ENCODE data around the gene SULF2.

Gene SULF2

DNA sequence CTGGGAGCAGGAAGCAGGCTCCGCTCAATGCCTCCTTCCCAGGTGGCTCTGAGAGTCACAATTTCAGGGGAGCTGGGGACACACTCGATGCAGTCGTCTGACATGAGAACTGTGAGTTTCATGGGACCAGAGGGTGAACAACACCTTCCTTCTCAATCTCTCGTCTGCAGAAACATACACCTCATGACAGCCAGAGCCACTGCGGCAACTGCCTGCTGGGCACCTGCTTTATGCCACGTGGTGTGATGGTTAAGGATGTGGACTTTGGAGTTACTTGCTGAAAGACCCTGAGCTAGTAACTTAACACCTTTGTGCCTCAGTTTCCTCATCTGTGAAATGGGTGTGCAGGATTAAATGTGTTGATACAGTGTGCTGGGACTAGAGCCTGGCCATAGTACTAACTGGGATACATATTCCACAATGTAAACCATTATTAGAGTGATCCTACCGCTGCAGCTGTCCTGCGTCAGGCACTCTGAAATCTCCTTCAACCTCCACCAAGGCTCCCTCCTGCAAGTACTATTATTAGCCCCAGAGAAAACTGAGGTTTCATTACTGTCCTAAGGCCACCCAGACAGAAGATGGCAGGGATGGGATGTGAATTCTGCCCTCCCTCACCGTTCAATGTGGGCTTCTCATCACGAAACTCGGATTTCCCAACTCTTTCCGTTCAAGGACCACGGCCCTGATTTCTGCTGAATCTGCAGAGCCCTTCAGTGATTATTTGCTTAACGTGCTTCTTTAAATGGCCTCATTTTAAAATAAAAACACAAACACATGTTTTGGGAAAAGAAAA is 24.4 kb downstream of the SULF2 start:
- DNase-seq, result no peak

DNA sequence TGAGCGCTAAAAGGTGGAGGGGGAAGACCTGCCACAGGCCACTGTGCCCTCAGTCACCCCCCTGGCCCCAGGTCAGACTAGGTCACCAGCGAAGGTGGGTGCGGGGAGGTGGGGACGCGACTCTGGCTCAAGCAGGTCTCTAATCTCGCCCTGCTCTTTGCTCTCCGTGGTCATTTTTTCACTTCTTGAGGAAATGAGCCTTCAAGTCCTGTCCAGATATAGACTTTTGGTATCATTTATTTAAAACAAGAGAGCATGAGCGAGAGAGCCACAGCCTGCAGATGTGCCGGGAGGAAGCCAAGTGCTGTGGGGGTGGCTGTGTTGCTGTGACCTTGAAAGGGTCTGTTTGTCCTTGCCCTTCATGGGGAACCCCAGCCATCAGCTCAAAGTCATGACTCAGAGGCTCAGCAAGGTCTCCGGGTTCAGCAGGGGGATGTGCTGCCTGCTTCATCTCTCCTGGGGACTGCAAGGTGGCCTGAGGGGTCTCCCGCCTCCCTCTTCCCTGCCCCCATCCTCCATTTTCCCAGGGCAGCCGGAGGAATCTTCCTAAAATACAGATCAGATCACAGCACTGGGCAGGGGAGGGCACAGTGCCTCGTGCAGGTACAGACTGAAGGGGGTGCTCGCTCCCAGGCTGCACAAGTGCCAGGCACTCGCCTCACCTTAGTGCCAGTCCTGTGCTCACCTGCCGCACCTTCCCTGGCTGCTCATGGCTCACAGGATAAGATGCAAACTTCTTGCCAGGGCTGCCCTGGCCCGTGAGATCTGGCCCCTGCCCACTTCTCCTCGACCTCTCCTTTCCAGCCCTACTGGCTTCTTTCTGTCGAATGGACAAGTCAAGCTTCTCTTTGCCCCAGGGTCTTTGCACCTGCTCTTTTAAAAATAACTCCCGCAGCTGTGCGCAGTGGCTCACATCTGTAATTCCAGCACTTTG is 26.5 kb downstream of the SULF2 start:
- DNase-seq, result no peak

DNA sequence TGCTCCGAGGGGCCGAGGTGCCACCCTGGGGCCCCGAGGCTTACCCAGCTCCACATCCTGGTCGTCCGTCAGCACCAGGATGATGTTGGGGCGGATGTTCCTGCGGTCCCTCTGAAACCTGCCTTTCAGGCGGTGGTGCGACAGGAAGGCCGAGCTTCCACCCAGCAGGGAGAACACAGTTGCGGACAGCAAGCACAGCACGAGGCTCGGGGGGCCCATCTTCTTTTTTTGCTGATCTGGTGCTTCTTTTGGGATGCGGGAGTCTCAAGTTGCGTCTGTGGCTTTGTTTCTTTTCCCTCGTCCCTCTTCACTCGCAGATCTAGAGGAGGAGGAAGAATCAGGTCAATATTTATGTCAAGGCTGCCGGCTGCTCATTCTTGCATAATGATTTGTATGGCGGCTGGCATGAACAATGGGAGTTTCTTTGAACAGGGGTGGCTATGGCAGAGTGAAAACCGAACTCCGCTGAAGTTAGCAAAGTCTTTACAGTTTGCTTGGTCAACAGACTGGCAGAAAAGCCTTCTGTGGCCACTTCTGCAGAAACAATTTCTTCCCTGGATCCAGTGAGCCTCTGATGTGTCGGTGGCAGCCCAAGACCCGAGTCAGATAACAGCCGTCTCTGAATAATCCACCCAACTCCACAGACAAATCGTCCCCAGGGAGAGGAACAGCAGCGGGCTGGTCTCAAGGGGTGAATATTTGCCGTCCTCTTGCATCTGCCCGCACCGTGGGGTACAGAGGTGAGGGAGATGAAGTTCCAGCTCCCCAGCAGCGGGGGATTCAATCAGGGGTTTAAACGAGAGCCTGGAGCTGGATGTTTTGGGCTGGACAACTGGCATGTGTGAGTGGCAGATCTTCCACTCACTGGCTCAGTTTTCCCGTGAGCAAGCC is 27.9 kb downstream of the SULF2 start:
- DNase-seq, result no peak

- no peak for DNase-seq
These were observed 30.2 kb downstream of the SULF2 start for GRCh38 chr20:47754946-47755652.

DNA sequence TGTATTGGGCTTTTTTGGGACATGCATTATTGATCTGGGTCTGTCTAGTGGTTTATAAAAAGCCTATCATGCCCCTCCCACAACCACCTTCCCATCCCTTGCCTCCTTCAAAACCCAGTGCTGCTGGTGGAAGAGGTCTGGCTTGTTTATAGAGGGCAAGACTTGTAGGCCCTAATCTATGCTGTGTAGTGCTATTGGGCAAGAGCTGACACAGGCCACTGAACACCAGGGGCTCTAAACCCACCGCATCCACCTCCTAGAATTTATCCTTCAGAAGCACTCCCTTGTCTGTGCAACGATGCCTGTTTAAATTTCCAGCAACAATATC is 30.9 kb downstream of the SULF2 start:
- no peak for DNase-seq

- no peak for DNase-seq
These were observed 31.5 kb downstream of the SULF2 start for GRCh38 chr20:47753576-47754387.

GRCh38 chr20:47751449-47751848 is 33.8 kb downstream of the SULF2 start:
- no peak for DNase-seq

DNA sequence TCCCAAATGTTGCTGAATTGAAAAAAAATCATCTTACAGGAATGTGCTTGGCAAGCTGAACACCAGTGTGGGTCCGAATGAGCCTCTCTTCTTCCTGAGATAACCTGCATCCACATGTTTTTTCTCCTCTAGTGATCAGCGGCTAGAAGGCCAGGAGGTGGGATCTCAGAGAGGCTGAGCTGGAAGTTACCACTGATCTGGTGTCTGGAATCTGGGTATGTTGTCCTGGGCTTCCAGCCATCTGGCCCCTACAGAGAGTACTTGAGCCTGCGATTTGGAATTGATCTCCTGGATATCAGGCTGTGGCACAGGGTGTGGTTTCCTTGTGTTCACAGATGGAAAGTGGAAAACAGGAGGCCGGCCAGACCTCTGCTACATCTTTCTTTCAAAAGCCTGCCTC is 35.9 kb downstream of the SULF2 start:
- DNase-seq, result no peak

- DNase-seq, result peak; percentile 17
These were observed 36.5 kb downstream of the SULF2 start for GRCh38 chr20:47748823-47749222.

DNA sequence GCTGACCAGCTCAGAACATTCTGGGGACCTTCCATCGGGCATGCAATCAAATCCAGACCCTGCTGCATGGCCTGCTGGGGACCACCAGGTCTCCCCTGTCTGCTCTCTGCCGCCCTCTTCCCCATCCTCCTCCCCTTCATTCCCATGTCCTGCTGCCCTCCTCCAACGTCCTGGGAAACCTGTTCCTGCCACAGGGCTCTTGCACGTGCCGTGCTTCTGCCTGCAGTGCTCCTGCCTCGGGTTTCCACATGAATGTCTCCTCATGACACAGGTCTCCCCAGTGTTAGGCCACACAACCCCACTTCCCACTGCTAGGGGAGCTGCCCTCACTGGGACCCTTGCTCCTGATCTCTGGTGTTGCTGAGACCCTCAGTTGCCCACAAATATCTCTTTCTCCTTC is 37.2 kb downstream of the SULF2 start:
- no peak for DNase-seq

DNA sequence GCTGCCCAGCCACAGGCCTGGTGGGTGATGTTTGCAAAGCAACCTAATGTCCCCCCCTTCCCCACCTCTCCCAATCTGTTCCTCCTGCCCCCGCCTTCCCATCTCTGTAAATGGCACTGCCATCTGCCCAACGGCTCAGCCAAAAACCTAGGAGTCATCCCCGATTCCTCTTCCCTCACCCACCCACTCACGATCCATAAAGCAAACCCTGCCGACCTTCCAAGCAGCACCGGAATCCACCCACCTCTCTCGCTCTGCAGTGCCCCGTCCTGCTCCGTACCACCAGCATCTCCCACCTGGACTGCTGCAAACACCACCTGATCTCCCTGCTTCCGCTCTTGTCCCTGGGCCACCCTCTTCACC is 37.6 kb downstream of the SULF2 start:
- DNase-seq, result no peak

DNA sequence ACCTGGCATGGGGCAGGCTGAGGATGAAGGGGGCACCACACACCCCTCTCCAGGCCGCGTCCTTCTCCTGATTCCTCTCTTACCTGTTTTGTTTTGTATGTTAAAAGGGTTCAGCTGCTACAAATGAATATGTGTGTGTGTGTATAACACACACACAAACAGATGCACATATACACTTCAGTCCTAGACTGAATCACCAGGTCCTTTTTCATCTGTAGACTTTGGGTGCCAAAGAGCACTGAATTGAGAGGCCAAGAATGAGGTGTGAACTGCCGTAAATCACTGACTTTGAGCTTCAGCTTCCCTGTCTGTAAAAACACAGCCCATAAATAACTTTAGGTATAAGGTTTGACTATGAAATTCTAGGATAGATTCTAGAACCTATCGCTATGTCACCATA is 40.5 kb downstream of the SULF2 start:
- no peak for DNase-seq

DNA sequence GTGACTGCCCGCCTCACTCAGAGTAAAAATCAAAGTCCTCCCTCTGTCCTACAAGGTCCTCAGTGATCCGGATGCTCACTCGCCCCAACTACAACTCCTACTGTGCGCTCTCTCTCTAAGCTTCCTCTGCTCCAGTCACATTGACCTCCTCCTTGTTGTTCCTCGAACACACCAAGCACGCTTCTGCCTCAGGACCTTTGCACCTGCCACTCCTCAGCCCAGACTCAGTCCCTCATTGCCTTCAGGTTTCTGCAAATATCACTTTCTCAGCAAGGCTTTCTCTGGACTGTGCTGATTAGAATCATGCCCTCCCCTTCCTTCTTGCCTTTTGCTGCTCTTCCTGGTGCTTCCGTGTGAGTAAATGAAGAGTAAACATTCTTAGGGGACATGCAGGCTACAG is 41.6 kb downstream of the SULF2 start:
- no peak for DNase-seq

GRCh38 chr20:47741669-47742608 is 43.3 kb downstream of the SULF2 start:
- DNase-seq, result no peak

DNA sequence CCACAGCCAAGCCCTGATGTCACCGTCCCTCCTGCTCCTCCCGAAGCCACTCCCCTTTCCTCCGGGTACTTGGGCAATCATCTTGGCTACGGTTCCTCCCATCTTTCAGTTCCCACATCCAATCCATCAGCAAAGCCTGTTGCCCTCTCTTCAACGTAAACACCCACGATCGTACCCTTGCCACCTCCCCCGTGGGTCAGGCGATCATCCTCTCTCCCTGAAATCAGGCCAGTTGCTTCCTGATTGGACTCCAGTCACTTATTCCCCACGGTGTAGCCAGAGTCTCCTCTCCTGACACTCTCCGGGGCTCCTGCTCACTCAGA is 44.5 kb downstream of the SULF2 start:
- DNase-seq, result peak; percentile 83

DNA sequence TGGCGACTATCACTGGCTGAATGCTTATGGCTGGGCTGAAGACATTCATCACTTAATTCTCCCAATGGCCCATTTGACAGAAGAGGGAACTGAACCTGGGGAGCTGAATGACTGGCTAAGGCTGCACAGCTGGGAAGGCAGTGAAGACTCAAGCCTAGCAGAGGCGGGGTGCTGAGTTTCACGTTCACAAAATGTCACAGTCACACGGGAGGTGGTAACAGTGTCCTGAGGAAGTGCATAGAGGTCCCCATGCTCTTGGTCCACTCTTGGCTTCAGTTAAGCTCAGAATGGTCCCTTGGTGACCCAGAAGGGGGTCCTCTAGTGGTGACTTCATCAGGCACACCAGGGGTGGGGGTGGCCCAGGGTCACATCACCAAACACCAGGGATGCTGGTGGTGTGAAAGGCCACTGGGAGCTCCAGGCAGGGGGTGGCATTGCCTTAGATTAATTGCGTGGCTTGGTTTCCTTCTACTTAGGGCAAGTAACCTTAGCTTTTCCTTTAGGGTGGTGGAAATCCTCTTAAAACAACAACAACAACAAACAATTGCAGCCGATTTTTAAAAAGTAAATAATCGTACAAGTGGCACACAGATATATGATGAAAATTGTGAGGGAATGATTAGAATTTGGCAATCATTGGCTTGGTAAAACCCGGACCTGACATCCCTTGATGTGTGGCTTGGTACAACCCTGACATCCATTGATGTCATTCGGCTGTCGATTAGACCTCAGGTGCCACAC is 45.0 kb downstream of the SULF2 start:
- DNase-seq, result peak; percentile 22

DNA sequence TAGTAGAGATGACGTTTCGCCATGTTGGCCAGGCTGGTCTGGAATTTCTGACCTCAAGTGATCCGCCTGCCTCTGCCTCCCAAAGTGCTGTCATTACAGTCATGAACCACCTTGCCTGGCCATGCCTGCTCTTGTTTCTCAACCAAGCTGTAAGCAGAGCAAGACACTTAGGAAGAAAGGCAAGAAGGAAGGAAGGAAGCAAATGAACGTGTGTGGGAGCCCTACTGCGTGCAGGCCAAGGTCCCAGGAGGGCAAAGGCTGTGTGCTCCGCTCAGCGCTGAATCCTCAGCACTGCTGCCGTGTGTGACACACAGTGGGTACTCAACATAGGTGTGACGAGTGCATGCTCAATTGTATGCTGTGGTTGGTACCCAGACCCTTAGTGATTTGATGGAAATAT is 47.4 kb downstream of the SULF2 start:
- DNase-seq, result no peak

DNA sequence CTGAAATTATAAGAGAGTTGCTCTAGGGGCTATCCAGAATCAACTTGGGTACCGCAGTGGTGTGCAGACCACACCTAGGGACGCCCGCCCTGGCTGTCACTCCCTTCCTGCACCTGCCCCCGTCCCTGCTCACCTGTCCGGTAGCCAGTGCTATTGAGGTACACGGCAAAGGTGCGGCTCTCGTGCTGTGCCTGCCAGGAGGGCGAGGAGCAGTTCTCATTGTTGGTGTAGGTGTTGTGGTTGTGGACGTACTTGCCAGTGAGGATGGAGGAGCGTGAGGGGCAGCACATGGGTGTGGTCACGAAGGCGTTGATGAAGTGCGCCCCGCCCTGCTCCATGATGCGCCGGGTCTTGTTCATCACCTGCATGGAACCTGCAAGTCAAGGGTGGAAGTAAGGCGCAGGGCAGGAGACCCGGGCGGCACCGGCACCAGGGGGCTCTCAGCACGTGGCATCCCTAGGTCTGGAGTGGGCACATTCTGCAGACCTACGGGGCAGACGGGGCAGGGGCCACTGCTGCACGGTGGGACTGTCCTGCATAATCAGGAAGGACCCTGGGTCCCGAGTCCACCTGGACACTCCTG is 48.6 kb downstream of the SULF2 start:
- no peak for DNase-seq

Data from CD4-positive, alpha-beta T cell treated with Interferon gamma for 1 hour (primary cell).